HEK293T (cell line): ENCODE measurements around the gene ALG10B.

Experiments
- CTCF ChIA-PET: fragments of 350-600 bp; formaldehyde crosslinking; extraction: SDS; loops from one replicate; lab custom pipeline; 2021; ENCODE audit warnings: antibody characterized with exemption, inconsistent platforms; lab: Yijun Ruan, JAX
- POLR2A ChIA-PET: fragments of 350-600 bp; formaldehyde crosslinking; extraction: SDS; loops from one replicate; lab custom pipeline; 2020; ENCODE audit warnings: antibody characterized with exemption, inconsistent platforms; lab: Yijun Ruan, JAX
- DNase-seq: peaks from one replicate; pipeline ENCODE4 v3.0.0; 2012; ENCODE audit warnings: mixed read lengths; ENCODE audit errors: extremely low spot score
- FOXK2 ChIP-seq: fragments of 450-650 bp; IDR thresholded peaks from 2 replicates; pipeline ENCODE4 v1.6.1; 2016; ENCODE audit warnings: mild to moderate bottlenecking

The ALG10B gene

GRCh38 chr12:38374751-38375150, 58.2 kb downstream of the ALG10B start:
- ChIA-PET CTCF (no interaction called here), POLR2A (no interaction called here)
- no peak for DNase-seq
- no peak for TF ChIP-seq FOXK2
